Endometrium (tissue), 2 donors: ENCODE measurements around the gene UPK3B.
"Not testable (repeated sequence)": the region's sequence is repeated elsewhere in the genome, so short reads cannot be mapped to it uniquely, and the experiment has no call there.

Source experiments
- FAIRE-seq: peaks from 2 replicates; lab custom pipeline; 2012; peaks lifted over from hg19 to GRCh38; lab: Jason Lieb, UNC
- donor health status: control.
- donor health status: control.

The UPK3B gene

DNA sequence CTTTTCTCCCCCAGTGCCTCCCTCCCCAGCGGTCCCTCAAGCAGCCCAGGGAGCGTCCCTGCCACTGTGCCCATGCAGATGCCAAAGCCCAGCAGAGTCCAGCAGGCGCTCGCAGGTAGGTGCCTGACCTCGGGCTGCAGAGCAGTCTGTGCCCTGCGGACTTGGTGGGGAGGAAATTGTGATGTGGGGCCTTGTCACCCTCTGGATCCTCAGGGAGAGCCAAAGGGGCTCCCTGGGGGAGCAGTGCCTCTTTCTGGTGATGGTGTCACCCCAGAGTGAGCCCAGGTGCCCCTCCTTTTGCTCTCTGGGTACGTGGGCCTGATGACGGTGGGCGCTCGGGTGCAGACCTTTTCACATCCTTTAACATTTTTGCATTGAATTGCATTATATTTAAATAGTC, 18.2 kb upstream of the UPK3B start:
- FAIRE-seq, result not testable (repeated sequence)

DNA sequence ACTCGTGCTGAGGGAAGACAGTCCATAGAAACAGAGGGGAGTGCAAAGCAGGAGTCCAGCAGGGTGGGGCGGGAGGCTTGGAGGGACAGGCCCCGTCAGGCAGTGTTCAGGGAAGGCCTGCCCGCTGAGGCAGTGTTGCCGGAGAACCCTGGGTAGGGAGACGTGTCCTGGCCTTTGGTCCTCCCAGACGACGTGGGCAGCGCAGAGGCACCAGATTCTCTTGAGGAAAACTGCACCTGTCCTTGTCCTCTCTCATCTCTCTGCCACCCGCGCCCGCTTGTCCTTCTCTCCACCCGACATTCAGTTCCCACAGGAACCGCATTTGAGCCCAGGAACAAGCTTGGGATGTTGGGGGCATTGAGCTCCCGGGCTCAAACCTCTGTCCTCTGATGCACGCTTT, 14.6 kb upstream of the UPK3B start:
- FAIRE-seq, result not testable (repeated sequence)

DNA sequence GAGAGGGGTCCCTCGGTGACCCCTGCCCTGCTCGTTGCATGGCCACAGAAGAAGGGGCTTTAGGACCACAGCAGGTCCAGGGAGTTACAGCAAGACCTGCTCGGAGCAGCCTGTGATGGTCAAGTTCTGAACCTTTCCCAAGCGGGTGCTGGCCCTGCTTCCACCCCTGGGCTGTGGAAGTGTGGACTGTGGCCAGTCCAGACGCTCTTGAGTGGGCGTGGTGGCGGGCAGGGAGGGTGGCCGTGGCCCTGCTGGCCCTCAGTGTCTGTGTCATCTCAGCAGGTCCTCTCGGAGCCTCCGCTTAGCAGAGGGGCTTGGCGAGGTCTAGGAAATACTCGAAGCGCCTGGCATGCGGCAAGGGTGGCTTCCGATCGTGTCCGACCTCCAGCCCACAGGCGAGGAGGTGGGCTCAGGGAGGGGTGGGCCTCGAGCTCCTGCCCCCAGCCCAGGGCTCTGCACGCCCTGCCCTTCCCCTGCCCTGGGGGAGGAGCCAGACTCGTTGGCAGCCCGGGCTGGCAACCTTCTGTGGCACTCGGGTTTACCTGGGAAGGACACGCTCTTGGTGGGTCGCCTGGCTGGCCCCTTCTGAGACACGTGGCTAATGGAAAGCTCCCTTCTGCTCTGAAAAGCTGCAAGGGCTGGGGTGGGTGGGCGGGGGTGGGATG, 12.3 kb upstream of the UPK3B start:
- FAIRE-seq, result not testable (repeated sequence)

GRCh38 chr7:76498583-76499200, 11.7 kb upstream of the UPK3B start:
- not testable (repeated sequence) for FAIRE-seq

- FAIRE-seq, result not testable (repeated sequence)
These were observed 11.0 kb upstream of the UPK3B start for GRCh38 chr7:76499201-76499923.

DNA sequence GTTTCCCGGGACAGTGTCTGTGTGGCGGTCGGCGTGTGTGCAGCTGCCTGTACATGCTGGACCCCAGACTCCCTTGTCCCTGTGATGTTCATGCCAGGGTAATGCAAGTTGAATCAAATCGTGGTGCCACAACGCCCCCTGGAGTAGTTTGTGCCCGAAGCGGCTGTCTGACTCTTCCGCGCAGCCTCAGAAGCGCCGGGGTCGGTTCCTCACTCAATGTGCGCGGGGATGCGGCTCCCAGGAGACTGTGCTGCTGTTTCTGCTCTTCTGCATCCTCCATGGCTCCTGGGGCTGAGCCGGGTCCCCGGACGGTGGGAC, 10.5 kb upstream of the UPK3B start:
- FAIRE-seq, result not testable (repeated sequence)

- not testable (repeated sequence) for FAIRE-seq
These were observed 8.1 kb upstream of the UPK3B start for GRCh38 chr7:76502224-76502623.

DNA sequence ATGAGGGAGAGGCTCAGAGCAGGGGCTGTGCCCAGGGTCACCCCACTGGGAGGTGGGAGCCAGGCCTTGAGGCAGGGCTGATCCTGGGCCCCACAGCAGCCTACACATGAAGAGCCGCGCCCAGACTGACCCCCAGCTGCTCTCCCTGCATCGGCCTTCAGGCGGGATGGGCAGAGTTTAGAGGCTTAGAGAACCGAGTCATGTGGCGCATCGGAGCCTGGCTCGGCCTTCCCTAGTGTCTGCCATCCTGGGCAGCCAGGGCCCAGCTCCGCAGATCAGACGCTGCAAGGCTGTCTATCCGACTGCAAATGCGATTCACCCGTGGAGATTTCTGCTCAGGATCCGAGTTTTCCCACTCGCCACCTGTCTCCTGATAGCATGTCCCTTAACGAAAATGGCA, 7.5 kb upstream of the UPK3B start:
- FAIRE-seq, result not testable (repeated sequence)

GRCh38 chr7:76503244-76503643, 7.1 kb upstream of the UPK3B start:
- FAIRE-seq, result not testable (repeated sequence)

DNA sequence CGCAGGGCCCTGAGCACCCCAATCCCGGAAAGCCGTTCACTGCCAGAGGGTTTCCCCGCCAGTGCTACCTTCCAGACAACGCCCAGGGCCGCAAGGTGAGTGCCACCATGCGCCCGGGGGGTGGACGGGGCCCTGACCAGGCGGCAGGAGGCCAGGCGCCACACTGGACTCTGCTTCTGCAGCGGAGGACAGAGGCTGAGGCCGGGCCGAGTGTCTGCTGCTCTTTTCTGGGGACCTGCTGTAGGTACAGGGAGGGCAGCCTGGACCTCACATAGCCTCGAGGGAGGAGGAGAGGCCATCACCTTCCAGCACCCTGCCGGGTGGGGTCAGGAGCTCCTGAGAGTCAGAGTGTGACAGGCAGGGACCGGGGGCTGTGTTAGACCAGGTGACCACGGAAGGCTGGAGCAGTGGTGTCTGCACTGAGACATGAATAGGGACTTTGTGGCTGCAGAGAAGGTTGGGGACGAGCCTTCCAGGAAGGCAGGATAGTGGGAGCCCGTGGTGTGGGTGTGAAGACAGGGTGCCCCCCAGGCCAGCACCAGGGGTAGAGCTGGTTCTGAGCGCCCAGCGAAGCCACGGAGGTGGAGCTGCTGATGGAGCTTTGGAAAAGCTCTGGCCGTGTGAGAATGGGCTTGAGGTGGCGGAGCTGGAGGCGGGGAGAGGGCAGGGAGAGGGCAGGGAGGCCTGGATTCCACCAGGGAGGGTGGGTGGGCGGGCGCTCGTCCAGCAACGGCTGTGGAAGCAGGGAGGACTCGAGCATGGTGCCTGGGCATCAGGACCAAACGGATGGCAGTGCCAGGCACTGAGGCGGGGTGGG, 5.8 kb upstream of the UPK3B start:
- not testable (repeated sequence) for FAIRE-seq

DNA sequence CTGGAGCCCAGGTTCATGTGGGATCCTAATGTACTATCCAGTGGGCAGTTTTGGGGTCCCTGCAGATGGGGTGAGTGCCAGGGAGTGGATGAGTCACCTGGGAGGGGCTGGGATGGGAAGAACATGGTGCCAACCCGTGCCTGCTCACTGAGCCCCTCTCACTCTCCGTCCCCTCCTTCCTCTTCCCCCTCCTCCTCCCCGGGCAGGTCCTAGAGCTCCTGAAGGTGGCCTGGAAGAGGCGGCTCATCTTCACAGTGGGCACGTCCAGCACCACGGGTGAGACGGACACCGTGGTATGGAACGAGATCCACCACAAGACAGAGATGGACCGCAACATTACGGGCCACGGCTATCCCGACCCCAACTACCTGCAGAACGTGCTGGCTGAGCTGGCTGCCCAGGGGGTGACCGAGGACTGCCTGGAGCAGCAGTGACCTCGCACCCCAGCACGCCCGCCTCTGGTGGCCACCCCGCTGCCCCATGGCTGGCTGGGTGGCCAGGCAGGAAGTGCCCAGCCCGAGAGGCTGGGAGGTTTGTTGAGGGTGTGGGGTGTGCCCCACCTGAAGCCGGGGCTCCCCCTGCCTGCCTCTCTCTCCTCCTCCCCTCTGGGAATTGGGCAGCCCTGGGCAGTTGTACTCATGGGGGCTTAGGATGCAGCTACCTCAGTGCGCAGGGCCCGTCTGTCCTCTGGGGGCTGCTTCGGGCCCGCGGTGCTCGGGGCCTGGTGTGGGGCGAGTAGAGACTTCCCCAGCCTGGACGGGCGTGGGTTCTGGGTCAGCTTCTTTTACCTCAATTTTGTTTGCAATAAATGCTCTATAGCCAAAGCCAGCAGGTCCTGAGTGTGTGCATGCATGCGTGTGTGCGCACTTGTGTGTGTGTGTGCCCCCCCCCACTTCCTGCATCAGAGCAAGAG, 4.9 kb upstream of the UPK3B start:
- FAIRE-seq, result no peak

DNA sequence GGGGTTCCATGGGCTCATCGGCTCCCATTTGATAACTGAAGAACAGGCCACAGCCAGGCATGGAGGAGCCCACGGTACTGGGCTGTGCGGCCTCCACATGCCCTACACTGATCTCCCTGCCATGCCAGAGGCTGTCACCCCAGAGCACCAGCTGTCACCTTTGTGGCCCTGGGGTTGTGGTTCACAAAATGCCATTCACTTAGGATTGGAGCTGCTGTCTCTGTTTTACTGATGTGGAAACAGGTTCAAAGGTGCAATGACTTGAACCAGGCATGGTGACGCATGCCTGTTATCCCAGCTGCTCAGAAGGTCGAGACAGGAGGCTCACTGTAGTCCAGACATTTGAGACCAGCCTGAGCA, 4.3 kb upstream of the UPK3B start:
- no peak for FAIRE-seq

DNA sequence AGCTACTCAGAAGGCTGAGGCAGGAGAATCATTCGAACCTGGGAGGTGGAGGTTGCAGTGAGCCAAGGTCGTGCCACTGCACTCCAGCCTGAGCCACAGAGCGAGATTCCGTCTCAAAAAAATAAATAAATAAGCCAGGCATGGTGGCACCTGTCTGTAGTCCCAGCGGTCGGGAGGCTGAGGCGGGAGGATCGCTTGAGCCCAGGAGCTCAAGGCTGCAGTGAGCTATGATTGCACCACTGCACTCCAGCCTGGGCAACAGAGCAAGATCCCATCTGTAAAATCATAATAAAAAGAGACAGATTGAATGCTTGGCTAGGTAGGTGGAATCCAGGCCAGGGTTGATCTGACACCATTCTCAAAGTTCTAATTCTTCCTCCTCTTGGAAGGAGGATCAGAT, 3.7 kb upstream of the UPK3B start:
- FAIRE-seq, result not testable (repeated sequence)

DNA sequence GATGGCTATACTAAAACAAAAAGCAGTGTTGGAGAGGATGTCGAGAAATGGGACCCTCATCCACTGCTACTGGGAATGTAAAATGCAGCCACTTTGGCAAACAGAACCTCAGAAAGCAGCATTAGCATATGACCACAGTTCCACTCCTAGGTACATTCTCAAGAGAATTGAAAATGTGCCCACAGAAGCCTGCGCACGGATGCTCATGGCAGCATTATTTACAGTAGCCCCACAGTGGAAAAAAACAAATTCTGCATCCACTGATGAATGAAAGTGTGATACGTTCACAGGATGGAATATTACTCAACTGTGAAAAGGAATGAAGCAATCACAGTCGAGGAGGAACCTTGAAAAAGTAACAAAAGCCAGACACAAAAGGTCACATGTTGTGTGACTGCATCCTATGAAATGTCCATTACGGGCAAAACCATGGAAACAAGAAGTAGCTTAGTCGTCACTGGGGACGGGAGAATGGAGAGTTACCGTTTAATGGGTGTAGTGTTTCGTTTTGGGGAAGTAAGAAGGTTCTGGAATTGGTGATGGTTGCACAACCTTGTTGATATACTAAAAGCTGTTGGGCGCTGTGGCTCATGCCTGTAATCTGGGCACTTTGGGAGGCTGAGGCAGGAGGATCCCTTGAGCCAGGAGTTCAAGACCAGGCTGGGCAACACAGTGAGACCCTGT, 2.5 kb upstream of the UPK3B start:
- FAIRE-seq, result no peak

DNA sequence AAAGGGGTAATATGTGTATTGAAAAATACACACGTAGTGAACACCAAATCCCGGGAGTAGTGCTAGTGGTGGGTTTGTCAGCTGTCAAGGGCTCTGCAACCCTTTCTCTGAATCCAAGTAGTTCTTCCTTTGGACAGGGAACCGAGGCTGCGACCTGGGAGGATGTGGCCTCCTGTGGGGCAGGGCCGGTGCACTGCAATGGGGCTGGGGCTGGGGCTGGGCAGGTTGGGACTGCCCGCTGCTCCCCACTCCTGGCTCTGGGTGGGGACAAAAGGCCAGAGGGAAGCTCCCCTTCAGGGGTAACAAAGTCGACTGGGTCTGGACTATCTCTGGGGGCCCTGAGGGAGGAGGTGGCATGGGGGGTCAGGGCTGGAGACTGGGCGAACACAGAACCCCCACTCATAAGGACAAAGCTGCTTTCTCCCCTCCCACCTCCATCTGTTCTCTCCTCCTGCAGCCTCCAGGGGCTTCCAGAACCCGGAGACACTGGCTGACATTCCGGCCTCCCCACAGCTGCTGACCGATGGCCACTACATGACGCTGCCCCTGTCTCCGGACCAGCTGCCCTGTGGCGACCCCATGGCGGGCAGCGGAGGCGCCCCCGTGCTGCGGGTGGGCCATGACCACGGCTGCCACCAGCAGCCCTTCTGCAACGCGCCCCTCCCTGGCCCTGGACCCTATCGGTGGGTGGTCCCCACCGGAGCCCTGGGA, 1.0 kb downstream of the UPK3B start:
- not testable (repeated sequence) for FAIRE-seq

DNA sequence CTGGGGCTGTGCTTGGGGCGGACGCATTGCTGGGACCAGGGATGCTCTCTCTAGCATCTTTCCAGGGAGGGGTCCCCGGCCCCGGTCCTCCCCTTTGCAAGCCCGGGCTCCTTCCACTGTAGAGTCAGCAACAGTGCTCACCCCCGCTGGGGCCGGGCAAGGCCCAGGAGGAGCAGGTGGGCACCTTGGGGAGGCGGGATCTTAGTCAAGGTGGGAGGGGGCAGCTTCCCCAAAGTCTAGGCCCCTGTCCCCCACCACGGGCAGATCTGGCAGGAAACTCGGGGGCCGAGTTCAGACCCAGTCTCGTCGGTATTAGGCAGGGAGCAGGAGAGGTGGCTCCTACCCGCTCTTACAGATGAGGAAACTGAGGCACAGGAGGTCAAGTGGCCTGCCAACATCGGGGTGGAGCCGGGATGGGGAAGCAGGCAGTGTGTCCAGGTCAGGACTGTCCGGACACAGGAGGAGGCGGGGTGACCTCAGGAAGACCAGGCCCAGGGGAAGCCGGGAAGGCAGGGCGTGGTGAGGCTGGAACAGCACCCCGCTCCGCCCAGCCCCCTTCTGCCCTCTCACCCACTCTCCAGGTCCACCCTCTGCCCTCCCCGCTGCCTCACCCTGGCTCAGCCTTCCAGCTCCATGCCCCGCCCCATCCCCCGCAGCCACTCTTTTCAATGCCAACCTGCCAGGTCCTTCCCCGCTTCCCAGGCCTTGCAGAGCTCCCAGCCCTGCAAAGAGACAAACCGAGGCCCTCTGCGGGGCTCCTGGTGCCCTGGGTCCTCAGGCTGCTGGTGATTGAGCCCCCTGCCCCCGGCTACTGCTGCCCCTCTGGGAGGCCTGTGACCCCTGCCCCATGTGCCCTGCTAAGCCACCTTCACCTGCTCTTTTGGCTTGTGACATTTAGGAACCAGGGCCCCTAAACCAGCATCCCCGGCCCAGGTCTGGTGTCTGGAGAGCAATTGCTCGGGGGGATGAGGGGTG, 1.8 kb downstream of the UPK3B start:
- FAIRE-seq, result not testable (repeated sequence)

DNA sequence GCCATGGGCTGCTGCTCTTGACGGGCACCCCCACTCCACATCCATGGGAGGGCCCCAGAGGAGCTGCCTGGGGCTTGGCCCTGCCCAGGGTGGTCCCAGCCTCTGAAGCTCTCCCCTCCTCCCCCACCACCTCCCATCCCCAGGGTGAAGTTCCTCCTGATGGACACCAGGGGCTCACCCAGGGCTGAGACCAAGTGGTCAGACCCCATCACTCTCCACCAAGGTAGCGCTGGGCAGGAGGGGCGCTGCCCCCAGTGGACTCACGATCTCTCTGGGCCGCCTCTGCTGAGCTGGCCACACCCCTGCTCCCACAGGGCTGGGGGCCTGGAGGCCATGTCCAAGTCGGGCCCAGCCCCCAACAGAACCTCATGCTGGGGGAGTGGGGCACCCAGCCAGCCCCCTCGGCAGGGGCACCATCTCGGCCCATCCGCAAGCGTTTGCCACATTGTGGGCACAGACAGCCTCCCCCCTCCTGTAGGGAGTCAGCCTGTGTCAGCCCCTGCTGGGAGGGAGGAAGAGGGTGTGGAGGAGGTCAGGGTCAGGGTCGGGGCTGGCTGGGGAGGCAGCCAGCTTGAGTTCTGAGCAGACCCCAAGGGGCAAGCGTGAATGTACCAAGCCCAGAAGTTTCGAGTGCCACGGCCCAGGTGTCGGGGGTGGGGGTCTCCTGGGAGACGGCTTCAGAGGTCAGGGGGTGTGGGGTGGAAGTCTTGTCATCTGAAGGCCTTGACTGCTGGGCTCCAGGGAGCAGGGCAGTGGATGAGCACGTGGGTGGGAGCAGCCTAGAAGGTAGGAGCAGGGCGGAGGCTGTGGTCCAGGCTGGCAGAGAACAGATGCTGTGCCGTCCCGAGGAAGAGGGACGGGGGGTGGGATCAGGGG, 2.8 kb downstream of the UPK3B start:
- no peak for FAIRE-seq
